GM21825 (cell line): ENCODE data around the gene HPD.

Experiments used
- ATAC-seq: cut with Tn5 transposase; IDR thresholded peaks from one replicate; pipeline ENCODE4 v1.9.1; 2021; ENCODE audit warnings: mild to moderate bottlenecking, moderate library complexity; ENCODE audit not compliant: unreplicated experiment

HPD gene

GRCh38 chr12:121828826-121829225, 29.8 kb downstream of the HPD start:
- ATAC-seq: no peak

- no peak for ATAC-seq
These were observed 30.4 kb downstream of the HPD start for GRCh38 chr12:121828306-121828705.

- no peak for ATAC-seq
These were observed 31.1 kb downstream of the HPD start for GRCh38 chr12:121827351-121828099.

- no peak for ATAC-seq
These were observed 32.1 kb downstream of the HPD start for GRCh38 chr12:121826318-121827150.

- no peak for ATAC-seq
These were observed 33.6 kb downstream of the HPD start for GRCh38 chr12:121825041-121825523.

- ATAC-seq: no peak
These were observed 34.9 kb downstream of the HPD start for GRCh38 chr12:121823727-121824115.

GRCh38 chr12:121823101-121823726, 35.4 kb downstream of the HPD start:
- no peak for ATAC-seq

GRCh38 chr12:121822393-121823100, 36.1 kb downstream of the HPD start:
- no peak for ATAC-seq

GRCh38 chr12:121820056-121820455, 38.6 kb downstream of the HPD start:
- no peak for ATAC-seq

- ATAC-seq: no peak
These were observed 39.3 kb downstream of the HPD start for GRCh38 chr12:121819212-121819949.

GRCh38 chr12:121817648-121818043, 41.0 kb downstream of the HPD start:
- no peak for ATAC-seq

- no peak for ATAC-seq
These were observed 41.6 kb downstream of the HPD start for GRCh38 chr12:121816925-121817647.

GRCh38 chr12:121815263-121815662, 43.4 kb downstream of the HPD start:
- ATAC-seq: no peak

GRCh38 chr12:121814429-121815119, 44.1 kb downstream of the HPD start:
- no peak for ATAC-seq

GRCh38 chr12:121813951-121814350, 44.7 kb downstream of the HPD start:
- ATAC-seq: no peak

- ATAC-seq: no peak
These were observed 45.5 kb downstream of the HPD start for GRCh38 chr12:121812921-121813896.

GRCh38 chr12:121812320-121812871, 46.3 kb downstream of the HPD start:
- peak; percentile 15 for ATAC-seq
